ENCODE data around the gene RBMX. TPM values are rescaled to one million over a fixed set of nuclear protein-coding genes. Genes with fewer than 3 reads are reported as not detected.
"Not testable (repeated sequence)": the region's sequence is repeated elsewhere in the genome, so short reads cannot be mapped to it uniquely, and the experiment has no call there.

The RBMX gene
- total RNA-seq, 1 experiment from 2014 or later, result 261 TPM

GRCh38 chrX:136916827-136917226 is 36.3 kb upstream of the RBMX start:
- Histone ChIP-seq H3K4me3 (ENCODE audit: low read depth, low read length) (no peak overlapping the region), H3K36me3 (ENCODE audit: control insufficient read depth, insufficient read depth, low read length) (no peaks in the 10 kb centered on the region), H3K27me3 (replicated peaks; ENCODE audit: control insufficient read depth, insufficient read depth, low read length) (no peaks in the 10 kb centered on the region), H3K4me1 (no peaks in the 10 kb centered on the region), H3K9me3 (no peaks in the 10 kb centered on the region)
- no peak for TF ChIP-seq CTCF (IDR thresholded peaks at IDR 0.05; ENCODE audit: insufficient read depth in 1 of 2, low read depth in 1 of 2, low read length in 1 of 2, severe bottlenecking in 1 of 2, unreplicated experiment in 1 of 2)
- no TSS peak for BruUV-seq (replicated peaks)
- intact Hi-C loops (cut with micrococcal nuclease; ENCODE audit: unreplicated experiment), result no loop called here
- no peaks in the 10 kb centered on the region for H3K27me3 Mint-ChIP-seq (ENCODE audit: insufficient read depth, unreplicated experiment)
- ChIA-PET POLR2A (no interaction called here), CTCF (no interaction called here)
- H3K36me3 Mint-ChIP-seq (ENCODE audit: insufficient read depth, unreplicated experiment), result no peaks in the 10 kb centered on the region
- no peak overlapping the region for H3K4me3 Mint-ChIP-seq (ENCODE audit: unreplicated experiment)
- no peaks in the 10 kb centered on the region for H3K4me1 Mint-ChIP-seq (ENCODE audit: low read depth, unreplicated experiment)
- H3K9me3 Mint-ChIP-seq (ENCODE audit: unreplicated experiment), result no peaks in the 10 kb centered on the region
- no peak for DNase-seq
- H3K27ac Mint-ChIP-seq (ENCODE audit: unreplicated experiment), result no peak overlapping the region

- BruUV-seq (replicated peaks); DNase-seq; H3K4me3 ChIP-seq (ENCODE audit: low read depth, low read length); H3K36me3 Mint-ChIP-seq (ENCODE audit: insufficient read depth, unreplicated experiment); H3K27me3 ChIP-seq (replicated peaks; ENCODE audit: control insufficient read depth, insufficient read depth, low read length); H3K4me1 Mint-ChIP-seq (ENCODE audit: low read depth, unreplicated experiment); H3K9me3 ChIP-seq; H3K4me1 ChIP-seq; POLR2A ChIA-PET; H3K9me3 Mint-ChIP-seq (ENCODE audit: unreplicated experiment); H3K27ac Mint-ChIP-seq (ENCODE audit: unreplicated experiment); H3K27me3 Mint-ChIP-seq (ENCODE audit: insufficient read depth, unreplicated experiment); CTCF ChIA-PET; H3K36me3 ChIP-seq (ENCODE audit: control insufficient read depth, insufficient read depth, low read length): not testable (repeated sequence)
- H3K4me3 Mint-ChIP-seq (ENCODE audit: unreplicated experiment), result peak overlapping the region; percentile 22
- intact Hi-C loops (cut with micrococcal nuclease; ENCODE audit: unreplicated experiment), result loop anchor here (5.0 kb wide), 1 partner anchor 39 kb away; no protein-coding TSS in a partner anchor
Observed at GRCh38 chrX:136911661-136912060, 31.1 kb upstream of the RBMX start.

- peak overlapping the region; percentile 22 for H3K4me3 Mint-ChIP-seq (ENCODE audit: unreplicated experiment)
- intact Hi-C loops (cut with micrococcal nuclease; ENCODE audit: unreplicated experiment), result loop anchor here (5.0 kb wide), 1 partner anchor 39 kb away; no protein-coding TSS in a partner anchor
- BruUV-seq (replicated peaks), result no TSS peak
Observed at GRCh38 chrX:136911253-136911652, 30.7 kb upstream of the RBMX start.

More at GRCh38 chrX:136911253-136911652, 30.7 kb upstream of the RBMX start:
- ChIA-PET CTCF (no interaction called here), POLR2A (no interaction called here)
- Histone ChIP-seq H3K36me3 (ENCODE audit: control insufficient read depth, insufficient read depth, low read length) (no peaks in the 10 kb centered on the region), H3K4me3 (ENCODE audit: low read depth, low read length) (no peak overlapping the region), H3K4me1 (no peaks in the 10 kb centered on the region), H3K9me3 (no peaks in the 10 kb centered on the region), H3K27me3 (replicated peaks; ENCODE audit: control insufficient read depth, insufficient read depth, low read length) (no peaks in the 10 kb centered on the region)
- H3K4me1 Mint-ChIP-seq (ENCODE audit: low read depth, unreplicated experiment), result no peaks in the 10 kb centered on the region
- no peak for DNase-seq
- H3K27me3 Mint-ChIP-seq (ENCODE audit: insufficient read depth, unreplicated experiment), result no peaks in the 10 kb centered on the region
- TF ChIP-seq CTCF (IDR thresholded peaks at IDR 0.05; ENCODE audit: insufficient read depth in 1 of 2, low read depth in 1 of 2, low read length in 1 of 2, severe bottlenecking in 1 of 2, unreplicated experiment in 1 of 2), result no peak
- H3K27ac Mint-ChIP-seq (ENCODE audit: unreplicated experiment), result no peak overlapping the region
- no peaks in the 10 kb centered on the region for H3K9me3 Mint-ChIP-seq (ENCODE audit: unreplicated experiment)
- no peaks in the 10 kb centered on the region for H3K36me3 Mint-ChIP-seq (ENCODE audit: insufficient read depth, unreplicated experiment)
